Activated CD8-positive, alpha-beta memory T cell treated with anti-CD3 and anti-CD28 coated beads, Interleukin-2, amount 50 U/mL, for 4 hours (primary cell): ENCODE data around the gene INSC.
A peak's percentile ranks its signal among the peaks of the same experiment; 100 is the strongest.
"Not testable (repeated sequence)": the region's sequence is repeated elsewhere in the genome, so short reads cannot be mapped to it uniquely, and the experiment has no call there.

ENCODE experiments used
- DNase-seq: peaks from one replicate; pipeline ENCODE4 v3.0.0-alpha.2; 2020

INSC gene

DNA sequence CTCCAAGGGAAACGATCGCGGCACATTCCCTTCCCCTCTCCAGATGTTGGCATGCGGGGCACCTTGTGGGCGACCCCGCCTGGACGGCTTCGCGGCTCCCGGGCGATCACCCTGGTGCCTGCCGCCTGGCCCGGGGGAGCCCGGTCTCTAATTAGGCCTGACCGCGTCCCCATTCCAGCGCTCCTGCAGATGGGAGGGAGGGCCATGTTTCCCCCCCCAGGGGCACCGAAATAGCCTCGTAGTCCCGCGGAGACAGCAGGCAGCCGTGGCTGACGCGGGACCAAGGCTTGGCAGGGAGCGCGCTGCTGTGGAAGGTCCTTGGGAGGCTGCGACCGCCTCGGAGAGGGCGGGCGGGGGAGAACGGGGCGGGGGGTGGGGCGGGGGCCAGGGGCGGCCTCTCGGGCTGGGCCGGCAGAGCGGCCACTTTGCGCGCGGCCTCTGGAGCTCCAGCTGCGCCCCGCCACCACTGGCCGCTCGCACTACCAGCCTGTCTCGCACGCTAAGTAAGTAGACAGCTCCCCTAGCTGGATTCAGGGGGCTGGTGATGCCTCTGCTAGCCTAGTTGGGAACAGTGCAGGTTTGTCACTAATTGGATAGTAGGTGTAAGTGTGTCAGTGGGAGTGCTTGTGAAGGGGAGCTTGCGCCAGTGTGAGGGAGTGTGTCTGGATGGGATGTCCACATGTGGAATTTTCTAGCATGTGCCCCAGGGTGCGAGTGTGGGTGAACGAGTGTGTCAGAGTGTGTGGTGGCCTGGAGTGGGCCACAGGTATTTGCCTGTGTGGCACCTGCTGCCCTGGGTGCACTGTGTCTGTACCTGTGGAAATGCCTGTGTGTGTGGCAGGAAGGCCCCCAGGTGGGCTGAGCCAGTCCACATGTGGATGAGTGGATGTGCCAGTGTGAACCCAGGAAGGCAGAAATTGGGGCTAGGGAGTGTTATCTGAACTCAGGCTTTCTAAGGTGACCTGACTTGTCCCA is at the start of gene INSC:
TSS of gene INSC (plus strand) at position 423 of the 975 bp plus-strand sequence. CDS start 34,252 bp downstream, outside the sequence.
- no peak for DNase-seq

DNA sequence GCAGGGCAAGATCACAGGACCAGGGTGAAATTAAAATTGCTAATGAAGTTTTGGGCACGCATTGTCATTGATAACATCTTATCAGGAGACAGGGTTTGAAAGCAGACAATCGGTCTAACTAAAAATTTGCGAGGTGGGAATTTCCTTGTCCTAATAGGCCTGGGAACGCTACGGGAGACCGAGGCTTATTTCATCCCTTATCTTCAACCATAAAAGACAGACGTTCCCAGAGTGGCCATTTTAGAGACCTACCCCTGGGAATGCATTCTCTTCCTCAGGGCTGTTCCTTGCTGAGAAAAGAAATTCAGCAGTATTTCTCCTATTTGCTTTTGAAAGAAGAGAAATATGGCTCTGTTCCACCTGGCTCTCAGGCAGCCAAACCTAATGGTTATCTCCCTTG is 45.0 kb upstream of the INSC start:
- DNase-seq: not testable (repeated sequence)

DNA sequence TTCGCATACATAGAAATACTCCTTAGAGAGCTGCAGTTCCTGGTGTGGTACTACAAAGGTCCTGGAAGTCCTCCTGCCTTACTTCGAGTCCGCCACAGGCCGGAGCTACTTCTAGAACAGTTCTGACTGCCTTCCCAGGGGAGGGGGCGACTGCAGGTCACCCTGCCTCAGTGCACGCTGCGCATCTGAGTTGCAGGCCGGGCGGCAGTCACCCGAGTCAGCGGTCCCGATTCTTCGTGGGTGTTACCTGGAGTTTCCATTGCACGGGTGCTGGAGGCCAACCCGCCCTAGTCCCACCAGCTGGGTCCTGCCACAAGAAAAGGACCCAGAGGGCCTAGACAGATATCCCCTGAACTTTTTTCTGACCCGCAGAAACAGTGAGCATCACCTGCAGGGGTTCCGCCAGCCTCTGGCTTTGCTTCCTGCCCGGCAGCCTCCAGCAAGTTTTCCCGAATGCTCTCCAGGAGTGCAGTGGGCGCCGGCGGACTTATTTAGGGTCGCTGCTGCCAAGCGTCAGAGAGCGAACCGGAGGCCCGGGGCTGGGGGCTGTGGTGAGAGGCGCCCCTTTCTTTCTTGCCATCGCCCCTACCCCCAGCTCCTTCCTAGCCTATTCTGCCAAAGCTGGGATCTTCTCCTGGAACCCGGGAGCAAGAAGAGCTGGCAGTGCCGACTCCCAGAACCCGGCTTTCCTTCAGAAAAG is 43.0 kb upstream of the INSC start:
- no peak for DNase-seq

- no peak for DNase-seq
Measured at GRCh38 chr11:15072551-15073143, 42.1 kb upstream of the INSC start.

DNA sequence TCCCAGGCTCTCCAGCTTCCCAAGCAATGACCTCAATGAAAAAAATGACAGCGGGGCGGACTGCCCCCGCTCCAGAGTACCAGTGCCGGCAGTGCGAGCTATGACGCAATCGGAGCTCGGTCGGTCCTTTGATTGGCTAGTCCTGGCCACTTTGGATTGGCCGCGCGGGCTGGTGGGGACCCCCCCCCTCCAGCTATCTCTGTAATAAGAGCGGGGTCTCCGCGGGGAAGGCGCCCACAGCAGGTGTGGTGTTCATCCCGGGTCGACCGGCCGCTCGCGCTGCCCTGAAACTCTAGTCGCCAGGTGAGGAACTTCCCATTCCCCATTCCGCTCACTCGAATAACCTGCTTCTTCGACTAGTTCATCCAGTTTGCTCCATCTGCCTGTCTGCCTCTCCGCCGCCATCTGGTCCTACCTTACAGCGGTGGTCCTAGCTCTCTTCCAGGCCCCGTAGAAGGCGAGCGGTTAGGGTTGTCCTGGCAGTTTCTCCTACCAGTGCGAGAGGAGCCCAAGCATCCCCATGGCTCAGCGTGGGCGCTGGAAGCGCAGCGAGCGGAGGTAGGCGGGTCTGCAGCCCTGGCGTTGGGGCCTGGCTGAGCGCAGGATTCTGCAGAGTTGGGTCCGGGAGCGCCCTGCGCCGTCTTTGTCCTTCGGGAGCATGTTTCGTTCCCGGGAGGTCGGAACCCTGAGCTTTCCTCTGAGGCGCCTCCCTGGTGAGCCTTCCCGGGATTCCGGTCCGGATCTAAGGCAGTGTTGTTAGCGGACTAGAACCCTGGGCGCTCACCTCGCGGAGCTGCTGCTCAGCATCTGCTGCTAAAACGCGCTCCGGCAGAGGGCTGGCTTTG is 41.1 kb upstream of the INSC start, which contains the start of gene CALCB:
TSS of gene CALCB (plus strand) at position 233 of the 845 bp plus-strand sequence. CDS start 1,126 bp downstream, outside the sequence.
- peak; percentile 33 for DNase-seq

DNA sequence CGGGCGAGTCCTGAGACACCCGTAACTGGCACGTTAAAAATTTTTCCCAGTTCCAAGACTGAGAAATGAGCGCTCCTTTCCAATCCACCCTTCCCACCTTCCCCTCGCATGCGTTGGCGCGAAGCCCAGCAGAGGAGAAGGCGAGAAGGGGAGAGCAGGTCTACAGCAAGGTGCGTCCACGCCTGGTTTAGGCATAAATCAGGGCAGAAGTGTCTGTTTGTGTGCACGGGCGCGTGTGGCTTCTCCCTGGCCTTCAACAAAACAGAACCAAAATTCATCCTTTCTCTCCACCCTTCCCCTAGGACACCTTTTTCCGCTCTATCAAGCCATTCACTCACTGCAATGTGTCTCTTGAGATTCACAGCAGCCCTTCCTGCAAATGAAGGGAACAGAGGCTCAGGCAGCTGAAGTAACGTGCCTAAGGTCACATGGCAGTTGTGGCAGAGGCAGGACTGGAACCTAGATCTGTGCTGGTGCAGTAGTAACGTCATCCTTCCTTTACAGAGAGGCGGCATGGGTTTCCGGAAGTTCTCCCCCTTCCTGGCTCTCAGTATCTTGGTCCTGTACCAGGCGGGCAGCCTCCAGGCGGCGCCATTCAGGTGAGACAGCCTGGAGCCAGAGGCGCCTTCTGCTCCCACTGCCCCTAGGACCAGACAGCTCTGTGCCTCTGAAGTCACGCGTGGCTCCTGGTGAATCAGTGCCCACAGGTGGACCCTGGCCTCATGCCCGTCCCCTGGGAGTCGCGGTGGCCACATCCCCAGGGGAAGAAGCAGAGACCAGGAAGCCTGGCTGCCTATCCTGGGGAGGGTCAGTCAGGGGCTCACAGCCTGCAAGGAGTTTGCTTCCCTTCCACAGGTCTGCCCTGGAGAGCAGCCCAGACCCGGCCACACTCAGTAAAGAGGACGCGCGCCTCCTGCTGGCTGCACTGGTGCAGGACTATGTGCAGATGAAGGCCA is 40.2 kb upstream of the INSC start:
- DNase-seq: peak; percentile 85

DNA sequence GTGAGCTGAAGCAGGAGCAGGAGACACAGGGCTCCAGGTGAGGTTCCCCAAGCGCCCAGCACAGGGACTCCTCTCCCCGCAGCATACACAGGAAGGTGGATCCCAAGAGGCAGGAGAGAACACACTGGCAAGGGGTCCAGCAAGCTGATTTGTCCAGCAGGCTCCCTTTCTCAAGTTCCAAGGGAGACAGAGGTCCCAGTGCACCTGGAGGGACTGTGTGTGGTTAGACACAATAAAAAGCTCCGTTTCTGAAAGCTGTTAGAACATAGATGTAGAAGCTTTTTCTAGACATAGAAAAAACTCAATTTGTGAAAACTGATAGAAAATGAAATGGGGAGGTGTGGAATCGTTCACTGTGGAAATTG is 39.6 kb upstream of the INSC start:
- no peak for DNase-seq

GRCh38 chr11:15091175-15091574 is 23.5 kb upstream of the INSC start:
- no peak for DNase-seq

GRCh38 chr11:15091625-15092024 is 23.1 kb upstream of the INSC start:
- no peak for DNase-seq

- DNase-seq: no peak
Measured at GRCh38 chr11:15093432-15093831, 21.3 kb upstream of the INSC start.

DNA sequence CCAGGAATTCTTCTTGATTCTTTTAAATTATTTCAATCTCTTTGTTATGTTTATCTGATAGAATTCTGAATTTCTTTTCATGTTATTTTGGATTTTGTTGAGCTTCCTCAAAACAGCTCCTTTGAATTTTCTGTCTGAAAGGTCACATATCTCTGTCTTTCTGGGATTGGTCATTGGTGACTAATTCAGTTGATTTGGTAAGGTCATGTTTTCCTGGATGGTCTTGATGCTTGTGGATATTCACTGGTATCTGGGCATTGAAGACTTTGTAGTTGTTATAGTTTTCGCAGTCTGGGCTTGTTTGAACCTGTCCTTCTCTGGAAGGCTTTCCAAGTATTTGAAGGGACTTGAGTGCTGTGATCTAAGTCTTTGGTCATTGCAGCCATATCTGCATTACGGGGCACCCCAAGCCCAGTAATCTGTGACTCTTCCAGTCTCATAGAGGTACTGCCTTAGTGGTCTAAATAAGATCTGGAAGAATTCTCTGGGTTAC is 18.9 kb upstream of the INSC start:
- DNase-seq: no peak

DNA sequence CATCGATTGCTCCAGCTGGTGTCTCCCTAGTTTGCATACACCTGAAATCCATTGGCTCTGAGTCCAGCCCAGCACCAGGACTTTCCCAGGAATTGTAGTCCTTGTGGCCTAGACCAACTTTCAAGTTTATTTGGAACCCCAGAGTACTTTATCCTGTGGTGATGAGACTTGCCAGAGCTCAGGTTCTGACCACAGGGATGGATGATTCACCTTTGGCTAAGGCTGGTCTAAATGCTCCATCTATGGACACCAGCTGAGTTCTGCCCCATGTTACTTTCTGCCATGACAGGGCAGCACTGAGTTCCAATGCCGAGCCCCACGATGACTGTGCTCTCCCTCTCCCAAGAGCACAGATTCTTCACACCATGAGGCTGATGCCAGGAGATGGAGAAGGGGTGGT is 17.3 kb upstream of the INSC start:
- DNase-seq: no peak

- no peak for DNase-seq
Measured at GRCh38 chr11:15099267-15099666, 15.5 kb upstream of the INSC start.

DNA sequence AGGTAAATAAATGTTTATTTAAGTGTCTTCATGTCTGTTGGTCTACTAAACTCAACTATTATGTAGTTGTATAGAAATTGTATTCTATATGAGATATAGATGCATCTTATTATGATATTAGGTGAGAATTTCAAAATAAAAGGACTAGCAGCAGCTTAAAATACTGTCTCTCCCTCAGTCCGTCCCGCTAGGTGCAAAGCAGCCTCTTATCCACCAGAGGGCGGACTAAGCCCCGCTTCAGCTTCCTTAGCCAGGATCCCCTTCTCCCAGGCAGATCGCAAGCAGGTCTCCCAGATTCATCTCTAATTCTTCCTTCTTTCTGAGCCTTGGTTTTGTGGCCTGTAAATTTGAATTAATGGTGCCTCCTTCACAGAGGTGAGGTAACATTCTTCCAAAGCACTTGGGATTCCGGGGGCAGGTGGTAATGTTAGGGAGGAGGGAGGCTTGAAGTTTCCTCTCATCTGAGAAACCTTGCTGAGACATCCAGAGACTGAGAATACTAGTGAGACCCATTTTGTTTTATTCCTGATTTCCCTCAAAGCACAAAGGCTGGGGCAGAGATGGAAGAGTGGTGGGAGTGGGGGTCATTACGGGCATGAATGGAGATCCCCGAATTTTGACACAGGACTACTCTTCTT is 13.5 kb upstream of the INSC start:
- peak; percentile 47 for DNase-seq

DNA sequence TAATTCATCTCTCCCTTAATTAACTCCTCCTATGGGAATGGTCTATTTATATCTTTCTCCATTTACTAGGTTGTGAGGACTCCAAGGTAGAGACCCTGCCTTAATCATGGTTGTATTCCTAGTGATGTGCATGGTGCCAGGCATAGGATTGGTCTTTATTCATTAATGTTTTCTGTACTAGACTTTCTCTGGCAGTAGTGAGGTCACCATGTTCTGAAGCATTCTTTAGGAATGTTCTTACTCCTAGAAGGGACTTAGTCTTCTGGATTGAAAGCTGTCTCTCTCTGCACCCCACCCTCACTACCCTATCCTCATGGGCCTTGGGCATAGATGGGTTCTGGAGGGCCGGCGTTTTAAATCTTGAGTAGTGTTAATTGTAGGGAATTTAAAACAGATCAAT is 10.6 kb upstream of the INSC start:
- no peak for DNase-seq

DNA sequence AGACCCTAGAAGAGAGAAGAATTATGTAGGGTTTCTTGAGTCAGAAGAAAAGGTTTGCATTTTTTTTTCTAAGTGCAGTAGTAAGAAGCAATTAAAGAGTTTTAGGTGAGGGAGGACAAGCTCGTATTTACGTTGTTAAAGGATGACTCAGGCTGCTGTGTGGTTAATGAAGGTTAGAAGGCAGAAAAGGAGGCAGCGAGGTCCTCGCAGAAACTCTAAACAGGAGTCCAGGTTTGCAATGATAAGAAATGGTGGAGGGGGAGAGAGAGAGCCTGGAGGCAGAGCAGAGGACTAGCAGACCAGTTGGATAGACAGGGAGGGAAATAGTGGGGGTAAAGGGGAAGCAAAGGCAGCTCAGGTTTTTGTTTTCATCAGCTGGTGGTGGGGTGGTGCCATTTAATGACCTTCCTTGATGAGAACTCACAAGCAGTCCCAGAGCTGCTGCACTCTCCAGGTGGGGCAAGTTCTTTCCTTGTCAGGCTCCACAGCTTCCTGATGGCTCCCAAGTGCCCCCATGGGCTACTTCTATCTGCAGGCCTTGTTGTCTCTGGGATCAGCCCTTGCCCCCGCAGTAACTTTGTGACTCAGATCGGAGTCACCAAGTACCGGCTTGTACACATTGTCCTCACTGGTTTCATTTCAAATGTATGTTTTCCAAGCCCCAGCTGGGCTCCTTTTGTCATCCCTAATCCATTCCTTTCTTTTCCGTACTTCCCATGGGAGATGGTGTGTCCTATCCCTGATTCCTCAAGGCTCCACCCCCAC is 8.3 kb upstream of the INSC start:
- no peak for DNase-seq

DNA sequence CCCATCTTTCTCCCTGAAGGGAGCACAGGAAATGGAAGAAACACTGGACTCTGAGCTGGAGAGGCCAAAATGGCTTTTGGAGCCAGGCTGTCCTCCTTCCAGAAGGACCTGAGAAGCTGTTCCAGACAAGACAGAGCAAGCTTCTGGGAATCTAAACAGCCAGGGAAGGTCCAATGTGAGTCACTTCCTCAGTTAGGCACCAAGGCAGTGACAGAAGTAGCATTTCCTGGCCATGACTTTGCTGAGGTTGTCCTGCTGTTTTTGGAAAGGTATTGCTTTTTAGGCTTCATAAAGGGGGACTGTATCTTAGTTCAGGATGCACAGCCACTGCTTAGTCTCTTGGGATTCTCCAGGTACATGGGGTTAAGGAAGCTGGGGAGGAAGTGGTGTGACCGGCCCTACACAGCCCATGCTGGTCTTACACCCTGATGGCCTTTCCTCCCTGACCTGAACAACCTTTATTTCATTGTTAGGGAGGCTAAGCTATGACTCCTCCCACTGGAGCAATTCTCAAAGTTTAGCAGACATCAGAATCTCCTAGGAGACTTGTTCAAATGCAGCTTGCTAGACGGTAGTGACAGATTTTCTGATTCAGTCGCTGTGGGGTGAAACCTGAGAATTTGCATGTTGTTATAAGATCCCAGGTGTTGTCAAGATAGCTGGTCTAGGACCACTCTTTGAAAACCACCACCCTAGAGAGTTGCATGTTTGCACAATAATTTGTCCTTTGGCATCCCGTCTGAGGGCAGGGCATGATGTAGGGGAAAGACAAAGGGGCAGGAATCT is 6.8 kb upstream of the INSC start:
- no peak for DNase-seq

GRCh38 chr11:15108592-15109130 is 6.1 kb upstream of the INSC start:
- DNase-seq: no peak

GRCh38 chr11:15109602-15110001 is 5.1 kb upstream of the INSC start:
- DNase-seq: no peak
